Hematopoietic multipotent progenitor cell treated with erythropoietin and hydrocortisone succinate and interleukin-3 and kit ligand, for 17 days (in vitro differentiated cells): ENCODE results near the gene MBNL3.
A peak's percentile ranks its signal among the peaks of the same experiment; 100 is the strongest.

Experiments
- DNase-seq: peaks from one replicate; pipeline ENCODE4 v3.0.0-alpha.2; 2015; ENCODE audit warnings: low spot score

MBNL3 gene, protein sequence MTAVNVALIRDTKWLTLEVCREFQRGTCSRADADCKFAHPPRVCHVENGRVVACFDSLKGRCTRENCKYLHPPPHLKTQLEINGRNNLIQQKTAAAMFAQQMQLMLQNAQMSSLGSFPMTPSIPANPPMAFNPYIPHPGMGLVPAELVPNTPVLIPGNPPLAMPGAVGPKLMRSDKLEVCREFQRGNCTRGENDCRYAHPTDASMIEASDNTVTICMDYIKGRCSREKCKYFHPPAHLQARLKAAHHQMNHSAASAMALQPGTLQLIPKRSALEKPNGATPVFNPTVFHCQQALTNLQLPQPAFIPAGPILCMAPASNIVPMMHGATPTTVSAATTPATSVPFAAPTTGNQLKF

DNA sequence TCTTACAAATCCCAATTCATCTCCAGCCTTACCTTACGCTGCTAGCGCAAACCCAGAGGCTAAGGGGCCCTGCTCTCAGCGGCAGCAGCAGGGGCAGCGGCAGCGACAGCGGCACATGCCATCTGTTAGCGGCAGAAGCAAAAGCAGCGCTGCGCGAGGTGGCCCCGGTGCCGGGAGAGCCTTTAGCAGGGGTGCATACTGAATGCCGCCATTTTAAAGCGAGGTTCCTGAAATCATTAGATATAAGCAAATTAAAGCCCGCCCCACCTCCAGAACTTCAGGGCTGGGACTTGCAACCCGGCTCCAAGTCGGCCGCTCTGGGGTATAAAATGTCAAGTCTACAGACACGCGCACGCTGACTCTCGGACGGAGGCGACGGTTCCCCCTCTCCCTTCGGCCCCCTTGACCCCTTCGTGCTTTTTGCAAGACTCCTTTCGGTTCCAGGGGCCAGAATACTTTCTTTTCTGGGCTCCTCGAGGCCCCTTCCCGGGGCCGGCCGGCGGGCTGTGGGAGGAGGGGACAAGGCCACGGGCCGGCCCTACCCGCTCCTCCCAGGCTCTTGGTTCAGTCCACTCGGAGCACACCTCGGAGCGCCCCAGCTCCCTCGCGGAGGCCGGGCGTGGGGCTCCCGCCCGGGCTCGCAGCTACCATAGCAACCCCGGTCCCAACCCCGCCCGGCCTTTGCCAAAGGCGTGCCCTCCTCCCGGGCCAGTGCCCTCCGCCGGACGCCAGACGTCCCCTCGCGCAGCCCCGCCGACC lies at the start of gene MBNL3:
Gene MBNL3 (minus strand): TSS at position 220 of the 759 bp plus-strand sequence. CDS start 49,427 bp downstream, outside the sequence.
- peak; percentile 76 for DNase-seq

DNA sequence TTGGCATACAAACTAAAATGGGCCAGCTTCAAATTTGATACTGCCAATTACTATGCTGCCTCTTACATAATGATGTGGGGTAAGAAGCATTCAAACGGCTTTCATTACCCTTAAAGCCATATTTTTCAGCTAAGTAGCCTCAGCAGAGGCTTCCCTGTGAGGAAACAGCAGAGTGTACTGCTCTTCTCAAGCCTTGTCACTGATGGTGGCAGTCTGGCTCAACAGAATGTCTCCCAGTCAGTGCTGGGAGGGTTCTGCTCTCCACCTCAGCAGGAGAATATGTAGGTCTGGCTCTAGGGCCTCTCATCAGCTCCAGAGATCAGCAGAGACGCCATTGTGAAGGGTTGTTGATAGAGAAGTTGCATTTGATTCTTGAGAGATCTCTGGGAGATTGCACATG lies 44.6 kb upstream of the MBNL3 start:
- no peak for DNase-seq

DNA sequence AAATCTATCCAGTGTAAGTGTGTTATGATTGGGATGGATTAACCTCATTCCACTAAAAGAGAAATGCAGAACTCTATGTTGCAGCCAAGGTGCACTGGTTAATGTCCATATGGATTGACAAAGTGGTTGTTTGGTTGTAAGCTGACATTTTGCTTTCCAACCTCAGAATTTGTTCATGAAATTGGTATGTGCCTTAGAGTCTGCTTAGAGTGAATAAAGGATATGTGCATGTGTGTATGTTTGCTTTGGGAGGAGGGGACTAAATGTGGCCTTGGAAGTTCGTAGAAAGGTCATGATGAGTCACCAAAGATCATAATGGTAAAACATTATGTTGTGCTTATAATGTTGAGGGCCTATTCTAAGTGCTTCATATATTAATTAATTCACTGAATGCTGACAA lies 44.1 kb upstream of the MBNL3 start:
- DNase-seq, result no peak

DNA sequence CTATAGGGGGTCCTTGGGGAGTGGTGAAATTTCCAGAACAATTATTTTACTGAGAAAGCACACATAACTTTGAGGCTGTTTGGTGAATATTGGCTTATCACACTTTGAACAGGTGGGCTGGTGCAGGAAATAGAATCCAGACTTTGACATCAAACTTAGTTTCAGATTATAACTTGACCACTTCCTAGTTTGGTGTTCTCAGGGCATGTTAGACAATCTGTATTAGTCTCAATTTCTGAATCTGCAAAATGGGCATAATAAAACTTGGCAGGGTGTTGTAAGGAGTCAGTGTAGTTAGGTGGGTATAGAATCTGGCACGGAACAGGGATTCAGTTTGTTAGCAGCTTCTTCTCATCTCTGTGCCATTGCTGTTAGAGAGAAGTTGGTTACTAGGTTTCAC lies 43.3 kb upstream of the MBNL3 start:
- DNase-seq, result no peak

DNA sequence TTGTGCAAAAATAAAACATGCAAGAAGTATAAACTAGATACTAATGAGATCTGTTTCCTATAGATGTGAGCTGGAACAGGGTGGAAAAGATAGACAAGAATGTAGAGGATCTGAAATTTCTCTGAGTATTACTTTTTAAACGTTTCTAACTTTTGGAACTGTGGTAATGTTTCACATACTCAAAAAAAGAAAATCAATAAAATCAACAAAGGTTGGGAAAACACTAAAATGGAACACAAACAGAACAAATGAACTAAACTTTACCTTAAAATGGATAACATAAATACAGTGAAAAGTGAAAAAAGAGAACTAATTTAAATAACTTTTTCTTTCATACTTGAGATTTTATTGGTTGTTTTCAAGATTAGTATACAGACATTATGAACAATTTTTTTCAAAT lies 32.0 kb upstream of the MBNL3 start:
- DNase-seq, result no peak

DNA sequence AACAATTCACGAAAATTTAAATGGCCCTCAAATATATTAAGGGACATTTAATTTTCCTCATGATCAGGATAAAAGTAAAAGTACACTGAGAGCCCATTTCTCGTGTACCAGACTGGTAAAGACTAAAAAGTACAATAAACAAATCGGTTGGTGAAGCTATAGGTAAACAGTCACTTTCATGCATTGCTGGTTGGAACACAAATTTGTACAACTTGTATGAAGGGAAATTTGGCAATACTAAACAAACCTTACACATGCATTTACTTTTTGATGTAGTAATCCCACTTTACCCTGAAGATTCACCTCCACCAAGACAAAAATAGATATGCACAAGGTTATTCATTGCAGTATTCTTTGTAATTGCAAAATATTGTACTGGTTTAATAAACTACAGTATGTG lies 31.4 kb upstream of the MBNL3 start:
- DNase-seq, result no peak

DNA sequence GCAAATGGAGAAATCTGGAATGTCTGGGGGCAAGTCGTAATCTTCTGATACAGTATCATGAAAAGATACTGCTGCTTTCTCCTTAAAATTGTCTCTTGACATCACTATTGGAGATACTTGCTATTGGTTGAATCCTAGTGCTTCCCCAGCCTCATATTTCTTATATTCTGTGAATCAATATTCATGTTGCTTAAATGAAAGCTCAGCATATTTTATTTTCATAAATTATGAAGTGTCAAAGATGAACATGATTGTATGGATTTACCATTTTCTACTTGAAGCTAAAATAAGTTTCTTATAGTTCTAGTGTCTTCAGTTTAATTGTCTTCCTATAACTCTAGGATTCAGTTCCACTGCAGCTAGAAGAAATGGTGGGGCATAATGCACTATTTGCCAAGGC lies 29.6 kb upstream of the MBNL3 start:
- DNase-seq, result no peak

DNA sequence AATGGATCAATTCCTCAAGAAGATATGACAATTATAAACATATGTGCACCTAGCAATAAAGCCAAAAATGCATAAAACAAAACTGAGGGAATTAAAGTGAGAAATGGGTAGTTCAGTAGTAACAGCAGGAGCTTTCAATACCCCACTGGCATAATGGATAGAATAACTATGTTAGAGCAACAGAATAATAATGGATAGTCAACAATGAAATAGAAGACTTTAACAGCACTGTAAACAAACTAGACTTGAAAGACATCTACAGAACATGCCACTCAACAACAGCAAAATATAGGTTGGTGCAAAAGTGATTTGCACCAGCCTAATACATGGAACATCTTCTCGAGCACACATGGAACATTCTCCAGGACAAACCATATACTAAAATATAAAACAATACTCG lies 20.0 kb upstream of the MBNL3 start:
- no peak for DNase-seq

DNA sequence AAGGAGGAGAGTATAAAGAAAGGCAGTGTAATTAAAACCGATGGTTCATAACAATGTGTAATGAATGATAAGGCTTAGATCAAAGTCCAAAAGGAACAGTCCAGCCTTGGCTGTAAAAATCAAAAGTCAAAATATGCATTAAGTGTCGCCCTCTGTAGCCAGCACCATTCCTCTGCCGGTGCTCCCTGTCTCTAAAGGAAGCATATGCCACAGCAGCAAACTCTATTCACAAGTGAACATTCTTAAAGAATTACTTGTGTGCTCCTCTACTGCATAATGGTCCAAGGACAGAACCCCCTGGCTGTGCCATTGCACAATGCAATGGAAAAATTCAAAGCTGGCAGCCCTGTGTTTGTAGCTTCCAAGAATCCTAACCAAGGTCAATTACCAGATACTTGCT lies 16.3 kb upstream of the MBNL3 start:
- peak; percentile 8 for DNase-seq

DNA sequence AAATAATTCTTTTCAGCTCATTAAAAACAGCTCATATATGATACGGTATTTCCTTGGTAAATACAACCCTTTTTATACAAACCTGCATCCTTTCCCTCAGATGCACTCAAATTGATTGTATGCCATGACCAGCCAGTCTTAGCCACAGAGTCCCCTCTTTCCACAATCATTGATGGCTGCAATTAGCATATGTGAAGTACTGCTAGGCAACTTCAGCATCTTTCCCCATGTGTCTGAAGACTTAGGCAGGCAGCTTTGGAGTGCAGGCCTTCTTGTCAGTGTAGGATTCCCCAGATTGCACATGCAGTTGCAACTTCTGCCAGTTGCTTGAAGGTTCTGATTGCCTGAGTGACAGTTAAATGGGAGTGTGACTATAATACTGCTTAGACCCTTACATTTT lies 15.6 kb upstream of the MBNL3 start:
- DNase-seq, result no peak

DNA sequence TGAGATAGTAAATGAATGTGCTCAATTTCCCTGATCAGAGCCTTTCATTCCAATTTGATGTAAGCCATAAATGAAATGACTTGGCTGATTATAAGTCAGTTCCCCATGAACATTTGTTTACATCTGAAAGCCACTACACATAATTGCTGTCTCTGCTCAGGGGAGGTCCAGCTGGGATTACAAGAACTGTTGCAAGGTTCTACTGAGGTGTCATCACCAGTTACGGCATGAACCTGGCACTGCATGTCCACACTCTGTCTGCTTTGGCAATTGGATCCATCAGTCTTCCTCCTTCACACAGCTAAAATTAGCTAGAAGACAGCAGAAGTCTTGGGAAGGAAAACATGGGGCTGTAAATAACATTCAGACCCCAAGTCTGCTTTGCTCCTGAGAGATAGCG lies 12.8 kb upstream of the MBNL3 start:
- DNase-seq, result no peak

DNA sequence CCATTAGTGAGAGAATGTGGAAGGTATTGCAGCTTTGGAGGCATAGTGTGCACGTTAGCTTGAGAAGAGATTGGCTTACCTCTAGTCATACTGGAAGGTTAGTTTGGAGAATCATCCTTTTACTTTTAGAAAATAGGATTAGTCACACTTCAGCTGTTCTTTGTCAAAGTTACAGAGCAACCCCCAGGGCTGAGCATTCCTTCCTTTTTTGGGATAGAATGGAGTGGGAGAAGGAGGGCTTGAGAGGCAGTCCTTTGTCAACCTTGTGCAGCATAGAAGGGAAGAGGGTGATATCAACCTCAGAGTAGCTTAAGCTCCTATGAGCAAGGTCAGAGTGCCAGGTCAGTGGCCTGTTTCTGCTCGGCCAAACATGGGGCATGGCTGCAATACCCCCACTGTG lies 8.6 kb upstream of the MBNL3 start:
- no peak for DNase-seq

DNA sequence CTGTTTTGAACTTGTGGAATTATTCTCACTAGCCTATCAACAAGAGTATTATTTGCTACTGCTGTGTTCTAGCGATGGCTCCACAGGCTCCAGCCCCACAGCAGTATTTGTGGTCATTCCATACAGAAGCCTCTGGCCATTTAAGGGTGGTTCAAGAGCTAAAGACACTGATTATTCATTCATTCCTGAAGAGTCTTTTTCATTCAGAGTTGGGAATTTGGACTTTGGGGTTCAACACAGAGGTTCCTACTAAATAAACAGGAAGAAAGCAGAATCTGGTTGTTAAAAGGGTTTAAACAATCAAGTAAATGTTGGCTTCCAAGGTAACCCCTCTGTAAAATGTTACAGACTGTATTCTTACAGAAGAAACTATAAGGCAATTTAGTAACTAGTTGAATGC lies 4.3 kb upstream of the MBNL3 start:
- DNase-seq, result no peak

DNA sequence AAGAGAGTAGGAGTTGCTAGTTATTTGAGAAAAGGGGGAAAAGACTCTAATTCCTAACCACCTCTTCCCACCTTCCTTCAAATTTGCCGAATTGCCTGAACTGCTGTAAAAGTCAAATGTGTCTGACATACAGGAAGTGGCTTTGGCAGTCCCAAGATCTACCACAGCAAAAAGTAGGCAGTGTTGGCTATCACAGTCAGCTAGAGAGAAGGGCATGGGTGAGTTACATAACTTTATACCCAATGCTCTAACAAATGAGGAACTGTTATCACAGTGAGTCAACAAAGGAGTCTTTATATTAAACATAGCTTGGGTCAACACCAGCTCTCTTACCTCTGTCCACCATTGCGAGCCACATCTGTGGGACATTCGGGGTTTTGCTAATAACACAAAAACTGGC lies 2.4 kb upstream of the MBNL3 start:
- DNase-seq, result peak; percentile 23

DNA sequence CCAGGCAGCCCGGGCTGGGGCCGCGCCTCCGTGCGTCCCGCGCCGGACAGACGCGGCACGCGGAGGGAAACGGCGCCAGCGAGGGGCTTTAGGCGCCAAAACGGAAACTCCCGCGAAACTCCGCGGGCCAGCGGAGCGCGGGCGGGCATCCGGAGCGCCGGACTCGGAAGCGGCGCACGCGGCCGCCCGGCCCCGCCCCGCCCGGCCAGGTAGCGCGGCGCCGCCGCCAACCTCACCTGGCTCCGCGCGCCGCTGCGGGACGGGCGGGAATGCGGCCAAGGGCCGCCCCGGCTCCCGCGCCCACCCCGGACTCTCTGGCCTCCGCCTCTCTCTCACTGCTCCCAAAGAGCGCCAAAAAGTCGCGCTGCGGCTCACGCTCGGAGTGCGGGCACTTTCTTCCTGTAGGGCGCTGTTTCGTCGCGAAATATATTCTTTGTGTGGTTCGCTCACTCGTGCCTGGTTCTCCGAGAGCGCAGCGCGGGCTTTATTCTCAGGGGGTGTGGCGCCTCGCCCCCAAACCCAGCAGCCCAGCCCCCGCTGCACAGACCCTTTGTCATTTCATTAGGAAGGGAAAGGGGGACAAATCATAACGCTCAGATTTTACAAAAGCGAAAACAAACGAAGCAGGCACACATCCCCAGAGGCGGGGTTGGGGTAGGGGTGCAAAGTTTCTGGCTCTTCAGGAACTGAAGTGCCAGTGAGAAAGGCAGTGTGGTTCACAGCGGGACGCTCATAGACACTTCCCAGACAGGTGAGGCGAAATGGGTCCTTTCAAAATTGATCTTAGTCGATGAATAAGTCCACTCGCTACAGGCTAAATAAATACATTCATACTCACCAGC lies 961 bp upstream of the MBNL3 start:
- peak; percentile 43 for DNase-seq

DNA sequence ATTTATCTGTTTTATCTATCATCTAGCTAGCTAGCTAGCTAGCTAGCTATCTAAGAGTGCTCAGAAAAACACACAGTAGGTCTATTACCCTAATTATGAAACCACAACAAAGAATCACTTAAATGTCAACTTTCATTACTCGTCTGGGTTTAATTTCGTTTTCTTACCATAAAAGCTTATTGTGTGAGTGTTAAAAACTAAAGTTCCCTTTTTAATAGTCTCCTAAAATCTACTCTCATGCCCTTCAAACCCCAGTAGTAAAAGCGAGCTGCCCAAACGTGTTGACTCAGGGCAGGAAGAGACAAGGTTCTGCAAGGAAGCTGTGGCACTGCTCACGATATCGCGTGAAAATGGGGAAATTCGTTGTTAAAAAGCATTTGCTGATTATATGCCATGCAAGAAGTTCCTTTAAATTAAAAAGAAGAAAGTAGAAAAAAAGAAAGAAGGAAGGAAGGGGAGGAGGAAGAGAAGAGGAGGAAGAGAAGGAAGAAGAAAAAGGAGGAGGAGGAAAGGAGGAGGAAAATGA lies 595 bp downstream of the MBNL3 start:
- peak; percentile 64 for DNase-seq

DNA sequence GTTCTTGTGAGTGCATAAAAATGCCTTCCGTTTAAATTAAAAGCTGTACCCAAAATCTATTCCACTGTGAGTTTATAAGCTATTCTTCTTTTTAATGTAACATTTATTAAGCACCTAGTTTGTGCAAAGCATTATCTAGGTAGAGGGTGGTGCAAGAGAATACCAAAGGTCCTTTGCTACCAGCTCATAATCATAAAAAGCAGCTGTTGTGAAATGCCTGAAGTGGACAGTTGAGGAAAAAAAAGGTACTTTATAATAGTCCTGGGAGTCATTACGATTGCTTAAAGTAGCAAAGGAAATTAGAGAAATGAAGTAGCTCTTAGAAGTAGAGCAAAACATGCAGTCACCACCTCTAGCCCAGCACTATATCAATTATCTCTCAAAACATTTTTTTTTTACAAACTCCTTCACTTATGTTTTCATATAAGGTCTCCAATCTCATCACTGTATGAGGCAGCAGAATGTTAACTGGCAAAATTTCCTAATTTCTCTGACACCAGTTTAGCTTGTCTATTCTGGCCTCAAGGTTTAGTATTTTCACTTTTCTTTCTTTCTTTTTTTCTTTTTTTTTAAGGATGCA lies 2.1 kb downstream of the MBNL3 start:
- DNase-seq, result peak; percentile 62

DNA sequence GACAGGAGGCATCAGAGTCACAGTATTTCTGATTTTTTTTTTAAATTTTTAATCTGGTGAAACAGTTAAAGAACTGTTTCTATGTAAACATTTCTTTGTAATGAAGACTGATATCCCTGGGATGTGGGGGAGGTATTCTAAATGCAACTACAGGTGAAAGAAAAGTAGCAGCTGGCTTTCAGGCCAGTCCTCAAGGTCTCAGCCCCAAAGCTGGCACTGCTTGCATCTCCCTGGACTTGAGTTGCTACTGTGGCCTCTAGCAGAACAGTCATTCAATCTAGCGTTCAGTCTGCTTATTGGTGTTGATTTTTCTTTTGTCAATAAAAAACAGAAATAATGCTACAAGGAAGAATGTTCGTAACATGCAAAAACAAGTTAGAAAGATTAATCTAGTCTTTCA lies 4.9 kb downstream of the MBNL3 start:
- peak; percentile 10 for DNase-seq

DNA sequence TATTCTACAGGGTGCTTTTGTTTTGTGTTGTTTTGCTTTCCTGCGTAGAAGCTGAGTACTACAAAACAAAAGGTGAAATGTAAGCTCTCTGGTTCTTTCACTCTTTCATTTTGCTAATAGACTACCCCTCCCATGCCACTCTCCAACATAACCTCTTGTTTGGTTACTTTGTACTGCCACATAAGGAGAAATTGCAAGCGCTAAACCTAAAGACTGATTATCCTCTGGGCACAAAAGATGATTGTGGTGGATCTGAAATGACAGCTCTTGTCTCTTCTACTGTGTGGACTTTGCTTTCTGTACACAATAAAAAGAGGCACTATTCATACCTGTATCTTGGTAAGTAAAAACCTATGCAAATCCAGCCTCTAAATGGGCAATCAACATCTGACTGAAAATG lies 5.3 kb downstream of the MBNL3 start:
- DNase-seq, result no peak

DNA sequence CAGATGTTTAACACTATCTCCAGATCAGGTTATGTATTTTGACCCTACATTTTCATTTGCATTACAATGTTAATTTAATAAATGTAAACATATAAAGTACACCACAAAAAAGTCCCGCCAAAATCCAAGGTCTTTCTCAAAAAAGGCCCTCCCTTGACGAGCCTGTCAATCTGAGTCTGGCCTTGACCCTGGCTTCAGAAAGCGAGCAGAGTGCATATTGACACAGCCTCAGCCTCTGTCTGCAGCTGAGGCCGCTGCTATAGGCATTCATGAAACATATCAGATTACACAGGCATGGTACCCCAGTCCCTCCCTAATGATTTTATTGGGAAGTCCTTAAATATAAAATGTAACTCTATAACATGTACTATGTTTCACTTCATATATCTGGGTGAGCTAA lies 6.2 kb downstream of the MBNL3 start:
- DNase-seq, result no peak

DNA sequence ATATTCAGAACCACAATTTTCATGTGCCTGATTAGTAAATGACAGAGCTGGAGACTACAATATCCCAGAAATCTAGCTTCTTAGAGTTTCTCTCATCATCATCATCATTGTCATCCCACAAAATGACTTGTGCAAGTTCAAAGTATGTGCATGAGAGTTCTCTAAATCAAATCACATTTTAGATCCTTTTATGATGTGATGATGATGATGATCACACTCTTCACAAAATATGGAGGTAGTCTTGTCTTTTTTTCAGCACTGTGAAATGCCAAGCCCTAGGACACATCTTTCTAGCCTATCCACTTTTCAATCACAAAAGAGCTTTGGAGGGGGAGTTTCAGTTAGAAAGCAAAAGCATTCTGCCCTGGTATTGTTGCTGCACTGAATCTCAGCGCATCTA lies 7.4 kb downstream of the MBNL3 start:
- DNase-seq, result no peak

DNA sequence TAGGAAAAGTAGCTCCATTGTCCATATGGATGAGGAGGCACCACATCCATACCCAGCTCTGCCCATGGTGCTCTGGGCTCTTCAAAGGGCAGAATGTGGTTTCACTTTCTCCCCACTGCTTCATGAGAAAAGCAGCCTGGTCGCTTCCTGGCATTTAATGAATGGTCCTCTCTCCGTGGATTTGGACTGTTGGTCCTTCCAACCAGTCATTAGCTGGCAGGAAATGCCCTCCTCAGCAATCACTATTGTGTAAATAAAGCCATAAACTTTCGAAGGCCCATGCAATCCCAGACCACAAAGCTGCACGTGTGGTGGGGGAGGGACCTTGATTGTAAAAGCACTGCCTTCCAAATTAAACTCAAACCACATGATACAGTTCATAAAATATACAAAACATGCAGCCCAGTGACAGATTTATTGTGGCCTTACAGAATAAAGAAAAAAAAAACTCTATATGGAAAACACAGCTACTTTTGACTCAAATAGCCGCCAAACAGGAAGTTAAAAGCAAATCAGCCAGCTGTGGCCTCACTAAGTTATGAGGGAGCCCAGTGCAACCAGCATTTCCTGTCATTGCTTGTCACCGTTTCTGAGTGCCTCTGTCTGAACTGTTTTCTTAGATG lies 8.1 kb downstream of the MBNL3 start:
- peak; percentile 46 for DNase-seq
